ENCODE data around the gene CCDC57. TPM values are rescaled to one million over a fixed set of nuclear protein-coding genes. Genes with fewer than 3 reads are reported as not detected.
"Not testable (repeated sequence)": the region's sequence is repeated elsewhere in the genome, so short reads cannot be mapped to it uniquely, and the experiment has no call there.

CCDC57 gene
- total RNA-seq, 1 experiment from 2014 or later: 14.6 TPM

- DNase-seq (ENCODE audit: low spot score): peak; percentile 91
Measured at GRCh38 chr17:82204831-82205719, 7.6 kb downstream of the CCDC57 start.

GRCh38 chr17:82203920-82204319 lies 8.7 kb downstream of the CCDC57 start:
- DNase-seq (ENCODE audit: low spot score): no peak

GRCh38 chr17:82202981-82203380 lies 9.7 kb downstream of the CCDC57 start:
- no peak for DNase-seq (ENCODE audit: low spot score)

- DNase-seq (ENCODE audit: low spot score): no peak
Measured at GRCh38 chr17:82201498-82201910, 11.1 kb downstream of the CCDC57 start.

- DNase-seq (ENCODE audit: low spot score): no peak
Measured at GRCh38 chr17:82200743-82201497, 11.7 kb downstream of the CCDC57 start.

GRCh38 chr17:82200135-82200534 lies 12.5 kb downstream of the CCDC57 start:
- DNase-seq (ENCODE audit: low spot score): no peak

- no peak for DNase-seq (ENCODE audit: low spot score)
Measured at GRCh38 chr17:82199496-82199895, 13.1 kb downstream of the CCDC57 start.

GRCh38 chr17:82198092-82198491 lies 14.6 kb downstream of the CCDC57 start:
- DNase-seq (ENCODE audit: low spot score): no peak

GRCh38 chr17:82195675-82196672 lies 16.7 kb downstream of the CCDC57 start:
- no peak for DNase-seq (ENCODE audit: low spot score)

- DNase-seq (ENCODE audit: low spot score): no peak
Measured at GRCh38 chr17:82194765-82195164, 17.9 kb downstream of the CCDC57 start.

GRCh38 chr17:82193520-82194220 lies 19.0 kb downstream of the CCDC57 start:
- DNase-seq (ENCODE audit: low spot score): no peak

- not testable (repeated sequence) for DNase-seq (ENCODE audit: low spot score)
Measured at GRCh38 chr17:82193050-82193449, 19.6 kb downstream of the CCDC57 start.

GRCh38 chr17:82188001-82188961 lies 24.4 kb downstream of the CCDC57 start:
- DNase-seq (ENCODE audit: low spot score): no peak

GRCh38 chr17:82187500-82187899 lies 25.1 kb downstream of the CCDC57 start:
- no peak for DNase-seq (ENCODE audit: low spot score)

GRCh38 chr17:82186221-82186620 lies 26.4 kb downstream of the CCDC57 start:
- DNase-seq (ENCODE audit: low spot score): no peak

GRCh38 chr17:82184761-82185160 lies 27.9 kb downstream of the CCDC57 start:
- DNase-seq (ENCODE audit: low spot score): no peak

GRCh38 chr17:82180776-82181528 lies 31.7 kb downstream of the CCDC57 start:
- DNase-seq (ENCODE audit: low spot score): no peak

- no peak for DNase-seq (ENCODE audit: low spot score)
Measured at GRCh38 chr17:82179946-82180475, 32.6 kb downstream of the CCDC57 start.

GRCh38 chr17:82179412-82179811 lies 33.2 kb downstream of the CCDC57 start:
- no peak for DNase-seq (ENCODE audit: low spot score)
